Loucy (cell line): ENCODE results near the gene HS3ST3A1.

Source experiments
- EZH2phosphoT487 ChIP-seq: fragments of 200-600 bp; IDR thresholded peaks from 2 replicates; pipeline ENCODE4 v1.6.1; 2018; ENCODE audit warnings: antibody characterized with exemption, mild to moderate bottlenecking, moderate library complexity, borderline replicate concordance
- TF ChIP-seq, protein P1 (sequence below): fragments of 200-600 bp; sonication (generic); conservative IDR thresholded peaks from 2 replicates; pipeline ENCODE4 v1.5.1; 2014; ENCODE audit warnings: mild to moderate bottlenecking, antibody characterized with exemption, low read length

DNA sequence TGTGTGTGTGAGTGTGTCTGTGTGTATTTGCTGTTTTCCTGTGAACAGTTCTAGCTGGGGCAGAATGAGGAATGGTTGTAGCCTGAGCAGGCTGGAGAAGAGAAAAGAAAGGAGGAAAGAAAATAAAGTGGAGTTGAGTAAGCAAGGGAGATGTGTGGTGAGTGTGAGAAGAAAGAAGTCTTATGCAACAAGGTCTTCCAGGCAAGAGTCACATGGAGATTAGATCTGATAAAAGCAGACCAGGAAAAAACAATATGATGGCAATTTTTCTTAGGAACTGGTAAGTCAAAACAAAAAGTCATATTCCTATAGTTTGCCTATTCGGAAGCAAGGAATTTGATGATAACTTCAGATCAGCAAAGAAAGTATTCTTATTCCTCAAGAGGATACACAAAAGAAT lies 125.0 kb downstream of the HS3ST3A1 start:
- TF ChIP-seq, protein P1, sequence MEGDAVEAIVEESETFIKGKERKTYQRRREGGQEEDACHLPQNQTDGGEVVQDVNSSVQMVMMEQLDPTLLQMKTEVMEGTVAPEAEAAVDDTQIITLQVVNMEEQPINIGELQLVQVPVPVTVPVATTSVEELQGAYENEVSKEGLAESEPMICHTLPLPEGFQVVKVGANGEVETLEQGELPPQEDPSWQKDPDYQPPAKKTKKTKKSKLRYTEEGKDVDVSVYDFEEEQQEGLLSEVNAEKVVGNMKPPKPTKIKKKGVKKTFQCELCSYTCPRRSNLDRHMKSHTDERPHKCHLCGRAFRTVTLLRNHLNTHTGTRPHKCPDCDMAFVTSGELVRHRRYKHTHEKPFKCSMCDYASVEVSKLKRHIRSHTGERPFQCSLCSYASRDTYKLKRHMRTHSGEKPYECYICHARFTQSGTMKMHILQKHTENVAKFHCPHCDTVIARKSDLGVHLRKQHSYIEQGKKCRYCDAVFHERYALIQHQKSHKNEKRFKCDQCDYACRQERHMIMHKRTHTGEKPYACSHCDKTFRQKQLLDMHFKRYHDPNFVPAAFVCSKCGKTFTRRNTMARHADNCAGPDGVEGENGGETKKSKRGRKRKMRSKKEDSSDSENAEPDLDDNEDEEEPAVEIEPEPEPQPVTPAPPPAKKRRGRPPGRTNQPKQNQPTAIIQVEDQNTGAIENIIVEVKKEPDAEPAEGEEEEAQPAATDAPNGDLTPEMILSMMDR: no peak
- no peak for TF ChIP-seq EZH2phosphoT487
